CD4-positive, alpha-beta T cell treated with Interleukin-15 for 1 hour (primary cell): ENCODE measurements around the gene SIX2.

ENCODE experiments used
- DNase-seq: peaks from one replicate; pipeline ENCODE4 v3.0.0-alpha.2; 2020

The SIX2 gene

GRCh38 chr2:45014831-45015230 lies 5.6 kb upstream of the SIX2 start:
- no peak for DNase-seq

- no peak for DNase-seq
These were observed 4.9 kb upstream of the SIX2 start for GRCh38 chr2:45014016-45014702.

- no peak for DNase-seq
These were observed 4.2 kb upstream of the SIX2 start for GRCh38 chr2:45013229-45014015.

GRCh38 chr2:45012733-45013132 lies 3.5 kb upstream of the SIX2 start:
- DNase-seq, result no peak

- DNase-seq, result no peak
These were observed 2.7 kb upstream of the SIX2 start for GRCh38 chr2:45011621-45012602.

GRCh38 chr2:45011121-45011520 lies 1.9 kb upstream of the SIX2 start:
- DNase-seq, result no peak

GRCh38 chr2:45010702-45011012 lies 1.4 kb upstream of the SIX2 start:
- DNase-seq, result no peak

- DNase-seq, result no peak
These were observed 863 bp upstream of the SIX2 start for GRCh38 chr2:45009928-45010701.

GRCh38 chr2:45008296-45009129 lies 739 bp downstream of the SIX2 start:
- no peak for DNase-seq

- DNase-seq, result no peak
These were observed 1.3 kb downstream of the SIX2 start for GRCh38 chr2:45007961-45008295.

GRCh38 chr2:45006942-45007287 lies 2.3 kb downstream of the SIX2 start:
- DNase-seq, result no peak

- no peak for DNase-seq
These were observed 3.0 kb downstream of the SIX2 start for GRCh38 chr2:45006041-45006941.

GRCh38 chr2:45005261-45006002 lies 3.8 kb downstream of the SIX2 start:
- DNase-seq, result no peak

- no peak for DNase-seq
These were observed 4.6 kb downstream of the SIX2 start for GRCh38 chr2:45004562-45005191.

- no peak for DNase-seq
These were observed 5.4 kb downstream of the SIX2 start for GRCh38 chr2:45003579-45004551.

- DNase-seq, result no peak
These were observed 6.6 kb downstream of the SIX2 start for GRCh38 chr2:45002686-45003085.

- no peak for DNase-seq
These were observed 7.3 kb downstream of the SIX2 start for GRCh38 chr2:45001869-45002385.
